ENCODE results near the gene RPP25L.
A peak's percentile ranks its signal among the peaks of the same experiment; 100 is the strongest.

The RPP25L gene

DNA sequence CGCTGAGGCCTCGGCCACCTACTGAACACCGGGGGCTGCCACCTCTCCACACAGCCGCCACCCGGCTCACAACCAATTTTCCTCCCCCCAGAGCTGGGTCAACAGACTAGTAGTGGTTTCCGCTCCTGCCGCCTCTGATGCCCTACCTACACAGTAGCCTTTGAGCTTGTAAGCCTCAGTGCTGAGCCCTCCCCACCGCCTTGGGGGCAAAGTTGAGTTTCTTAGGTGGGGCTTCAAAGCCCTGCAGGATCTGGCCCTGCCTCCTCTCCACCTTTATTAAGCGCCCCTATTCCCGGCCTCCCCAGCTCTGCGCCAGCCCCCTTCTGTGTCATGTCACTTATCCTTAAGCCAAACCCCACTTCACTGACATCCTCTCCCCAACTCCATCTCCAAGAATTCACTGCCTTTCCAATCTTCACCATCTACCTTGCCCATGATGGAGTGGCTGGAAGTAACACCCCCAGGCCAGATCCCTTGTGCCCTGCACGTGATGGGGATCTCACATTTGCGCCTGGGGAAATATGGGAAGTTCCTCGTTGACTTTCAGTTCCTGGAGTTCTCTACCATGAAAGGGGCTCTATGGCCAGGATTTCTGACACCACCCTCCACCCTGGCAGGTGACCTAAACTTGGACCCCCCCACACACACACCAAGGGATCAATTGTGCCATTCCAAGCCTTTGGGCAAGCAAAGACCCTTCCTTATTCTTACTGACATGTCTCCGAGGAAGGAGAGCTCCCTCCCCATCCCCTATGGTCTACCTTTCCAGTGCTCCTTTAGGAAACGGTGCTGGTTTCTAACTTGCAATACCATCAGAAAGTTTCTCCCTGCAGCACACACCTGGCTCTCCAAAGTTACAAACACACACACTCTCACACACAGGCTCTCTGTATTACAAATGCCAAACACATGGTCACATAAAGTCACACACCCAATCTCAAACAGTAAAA is 19.7 kb downstream of the RPP25L start:
- no peak overlapping the region for H3K27ac ChIP-seq (ENCODE audit: low read depth, low read length)
- no peak overlapping the region for H3K4me3 ChIP-seq (ENCODE audit: low read depth, low read length)
- no peaks in the 10 kb centered on the region for H3K36me3 ChIP-seq (ENCODE audit: control insufficient read depth, insufficient read depth, low read length)
- H3K9ac ChIP-seq (ENCODE audit: low read depth, low read length), result no peak overlapping the region
- H3K27me3 ChIP-seq (ENCODE audit: control insufficient read depth, insufficient read depth, low read length), result peaks cover 81% of the 10 kb centered on the region
- peaks cover 7% of the 10 kb centered on the region for H3K4me1 ChIP-seq (ENCODE audit: control insufficient read depth, insufficient read depth, low read length)
- no peaks in the 10 kb centered on the region for H3K9me3 ChIP-seq (ENCODE audit: control insufficient read depth, insufficient read depth, low read length)

DNA sequence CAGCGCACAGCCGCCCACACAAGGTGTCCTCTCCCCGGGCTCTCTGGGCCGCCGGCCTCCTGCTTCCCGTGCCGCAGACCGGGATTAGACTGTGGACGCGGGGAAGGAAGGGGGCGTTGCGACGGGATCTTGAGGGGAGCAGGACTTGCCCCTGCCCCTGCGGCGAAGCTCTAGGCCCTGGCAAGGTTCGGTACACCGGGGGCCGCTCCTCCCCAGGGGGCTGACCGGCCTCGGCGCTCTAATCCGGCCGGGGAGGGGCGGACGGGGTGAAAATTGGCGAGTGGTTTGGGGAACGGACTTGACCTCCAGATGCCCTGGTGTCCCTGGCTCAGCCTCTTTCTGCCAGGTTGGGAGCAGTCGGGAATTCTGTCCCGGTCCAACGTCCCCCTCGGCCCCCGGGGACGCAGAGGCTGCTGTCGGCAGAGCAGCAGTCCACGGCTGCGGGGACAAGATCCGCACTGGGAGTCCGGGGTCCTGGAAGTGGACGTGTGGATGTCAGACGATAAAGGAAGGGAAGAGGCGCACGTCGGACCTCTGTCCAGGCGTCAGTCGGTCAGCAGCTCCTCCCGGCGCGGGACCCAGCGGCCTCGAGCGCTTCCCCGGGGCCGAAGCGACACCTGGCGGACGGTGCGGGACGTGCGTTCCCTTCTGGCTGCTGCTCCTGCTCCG is 20.5 kb downstream of the RPP25L start:
- H3K4me3 ChIP-seq (ENCODE audit: low read depth, low read length), result peak overlapping the region; percentile 63
- no peaks in the 10 kb centered on the region for H3K9me3 ChIP-seq (ENCODE audit: control insufficient read depth, insufficient read depth, low read length)
- no peak overlapping the region for H3K9ac ChIP-seq (ENCODE audit: low read depth, low read length)
- no peak overlapping the region for H3K27ac ChIP-seq (ENCODE audit: low read depth, low read length)
- no peaks in the 10 kb centered on the region for H3K36me3 ChIP-seq (ENCODE audit: control insufficient read depth, insufficient read depth, low read length)
- H3K27me3 ChIP-seq (ENCODE audit: control insufficient read depth, insufficient read depth, low read length), result peaks cover 89% of the 10 kb centered on the region
- H3K4me1 ChIP-seq (ENCODE audit: control insufficient read depth, insufficient read depth, low read length), result peaks cover 12% of the 10 kb centered on the region

DNA sequence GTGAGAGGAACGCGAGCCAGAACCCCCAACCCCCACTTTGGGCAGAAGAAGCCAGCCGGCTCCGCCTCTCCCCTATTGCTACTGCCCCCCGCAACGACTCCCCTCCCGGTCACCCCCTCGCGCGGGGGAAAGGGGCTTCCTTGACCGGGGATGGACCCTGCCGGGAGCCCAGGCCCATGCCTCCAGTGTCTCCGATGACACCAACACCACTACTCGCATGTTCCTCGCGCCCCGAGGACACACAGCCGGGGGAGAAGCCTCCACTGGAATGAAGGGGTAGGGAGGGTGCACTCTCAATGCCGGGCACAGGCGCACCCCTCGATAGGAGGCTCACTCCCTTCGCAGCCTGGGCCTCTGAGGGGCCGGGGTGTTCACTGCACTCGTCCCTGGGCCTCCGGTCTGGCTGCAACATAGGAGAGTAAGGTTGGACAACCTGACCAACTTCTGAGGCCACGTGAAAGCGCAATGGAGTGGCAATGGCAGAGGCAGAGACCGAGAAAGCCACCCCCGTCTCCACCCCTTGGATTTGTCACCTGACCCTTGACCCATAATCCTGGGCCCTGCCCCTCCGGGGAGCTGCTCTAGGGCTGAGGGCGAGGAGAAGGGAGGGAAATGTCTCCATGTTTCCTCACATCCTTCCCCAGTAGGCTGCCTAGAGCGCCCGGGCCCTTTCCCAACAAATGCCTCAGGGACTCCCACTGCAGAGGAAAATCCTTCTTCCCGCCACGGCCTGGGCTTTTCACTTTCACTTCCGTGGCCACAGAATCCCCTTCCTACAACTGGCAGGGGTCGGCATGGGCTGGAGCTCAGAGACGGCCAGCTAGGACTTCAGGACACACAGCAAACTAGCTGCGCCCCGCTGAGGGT is 21.3 kb downstream of the RPP25L start:
- Histone ChIP-seq H3K27me3 (ENCODE audit: control insufficient read depth, insufficient read depth, low read length) (peaks cover 97% of the 10 kb centered on the region), H3K9ac (ENCODE audit: low read depth, low read length) (no peak overlapping the region), H3K4me1 (ENCODE audit: control insufficient read depth, insufficient read depth, low read length) (peaks cover 20% of the 10 kb centered on the region), H3K4me3 (ENCODE audit: low read depth, low read length) (peak overlapping the region; percentile 63), H3K36me3 (ENCODE audit: control insufficient read depth, insufficient read depth, low read length) (no peaks in the 10 kb centered on the region), H3K9me3 (ENCODE audit: control insufficient read depth, insufficient read depth, low read length) (no peaks in the 10 kb centered on the region), H3K27ac (ENCODE audit: low read depth, low read length) (no peak overlapping the region)

DNA sequence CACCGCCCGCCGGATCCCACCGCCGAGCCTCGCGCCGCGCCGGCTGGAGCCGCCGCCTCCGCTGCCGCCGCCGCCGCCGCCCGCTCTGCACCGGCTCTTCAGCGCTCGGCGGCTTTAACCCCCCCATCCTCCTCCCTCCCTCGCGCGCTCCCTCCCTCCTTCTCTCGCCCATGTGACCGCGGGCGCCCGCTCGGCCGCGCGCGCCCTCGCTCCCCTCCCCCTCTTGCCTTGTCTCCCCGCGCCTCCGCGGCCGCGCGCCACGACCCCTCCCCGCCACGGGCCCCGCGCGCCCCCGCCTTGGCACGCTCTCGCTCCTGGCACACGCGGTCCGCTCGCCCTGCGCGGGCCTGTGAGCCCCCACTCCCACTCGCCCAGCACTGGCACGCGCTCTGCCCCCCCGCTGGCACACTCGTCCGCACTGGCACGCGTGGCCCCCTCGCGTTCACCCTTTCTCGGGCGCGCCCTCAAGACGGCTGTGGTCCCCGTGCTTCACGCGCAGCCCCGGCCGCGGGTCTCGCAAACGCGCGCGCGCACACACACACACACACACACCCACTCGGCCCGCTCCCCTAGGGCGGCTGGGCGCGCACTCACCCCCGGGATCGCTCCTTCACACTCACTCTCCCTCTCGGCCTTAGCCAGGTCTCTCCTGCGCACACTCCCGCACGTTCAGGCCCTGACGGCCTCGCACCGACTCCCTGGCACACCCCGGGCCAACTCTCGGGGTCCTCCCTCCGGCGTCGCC is 22.1 kb downstream of the RPP25L start, which contains the start of gene CNTFR:
Gene CNTFR, minus strand, starts transcription at position 89 of the 745 bp plus-strand sequence. CDS start 20,743 bp downstream, outside the sequence.
- no peak within 1 kb of the TSS for H3K9ac ChIP-seq (ENCODE audit: low read depth, low read length)
- no peaks in the 10 kb centered on the region for H3K9me3 ChIP-seq (ENCODE audit: control insufficient read depth, insufficient read depth, low read length)
- peaks cover 26% of the 10 kb centered on the region for H3K4me1 ChIP-seq (ENCODE audit: control insufficient read depth, insufficient read depth, low read length)
- peaks cover 100% of the 10 kb centered on the region for H3K27me3 ChIP-seq (ENCODE audit: control insufficient read depth, insufficient read depth, low read length)
- H3K4me3 ChIP-seq (ENCODE audit: low read depth, low read length), result peak within 1 kb of the TSS; percentile 63
- H3K27ac ChIP-seq (ENCODE audit: low read depth, low read length), result no peak within 1 kb of the TSS
- no peaks in the 10 kb centered on the region for H3K36me3 ChIP-seq (ENCODE audit: control insufficient read depth, insufficient read depth, low read length)

DNA sequence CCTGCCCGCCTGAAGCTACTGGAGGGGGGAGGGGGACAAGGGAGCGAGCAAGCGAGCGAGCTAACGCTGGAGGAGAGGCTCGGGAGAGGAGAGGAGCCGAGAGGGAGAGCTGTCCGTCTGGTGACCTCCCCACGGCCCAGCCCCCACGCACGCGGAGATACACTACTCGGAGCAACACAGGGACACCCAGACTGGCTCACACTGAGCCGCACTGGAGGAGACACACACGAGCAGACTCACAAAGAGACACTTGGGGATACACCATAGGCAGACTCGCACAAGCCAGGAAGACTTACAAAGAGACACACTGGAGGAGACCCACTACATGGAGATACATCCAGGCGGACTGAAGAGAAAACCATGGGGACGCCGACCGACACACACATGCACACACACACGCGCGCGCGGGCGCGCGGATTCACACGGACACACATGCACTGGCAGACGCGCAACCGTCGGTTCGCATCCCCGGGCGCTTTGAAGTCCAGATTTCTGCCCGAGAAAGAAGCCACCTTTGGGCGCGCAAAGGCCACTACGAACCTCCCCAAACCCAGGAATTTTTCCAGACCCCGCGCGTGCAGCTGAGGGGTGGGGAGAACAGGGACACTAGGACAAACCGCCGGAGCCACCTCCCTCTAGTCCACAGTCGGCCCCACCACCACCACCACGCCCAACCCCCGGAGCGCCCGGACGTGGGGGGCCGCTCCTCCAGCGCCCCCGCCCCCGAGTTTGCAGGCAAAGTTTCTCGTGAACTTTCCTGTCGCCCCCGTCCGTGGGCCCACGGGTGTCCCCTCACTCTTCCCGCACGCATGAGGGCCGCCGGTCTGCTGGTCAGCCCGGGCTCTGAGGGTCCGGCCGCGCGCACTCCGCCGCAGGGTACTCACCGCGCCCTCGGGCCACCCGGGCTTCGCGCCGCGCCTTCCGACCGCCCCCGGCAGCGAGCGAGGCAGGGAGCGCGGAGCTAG is 22.9 kb downstream of the RPP25L start:
- Histone ChIP-seq H3K4me1 (ENCODE audit: control insufficient read depth, insufficient read depth, low read length) (peaks cover 26% of the 10 kb centered on the region), H3K9ac (ENCODE audit: low read depth, low read length) (no peak overlapping the region), H3K36me3 (ENCODE audit: control insufficient read depth, insufficient read depth, low read length) (no peaks in the 10 kb centered on the region), H3K27ac (ENCODE audit: low read depth, low read length) (no peak overlapping the region), H3K27me3 (ENCODE audit: control insufficient read depth, insufficient read depth, low read length) (peaks cover 100% of the 10 kb centered on the region), H3K4me3 (ENCODE audit: low read depth, low read length) (peak overlapping the region; percentile 63), H3K9me3 (ENCODE audit: control insufficient read depth, insufficient read depth, low read length) (no peaks in the 10 kb centered on the region)

DNA sequence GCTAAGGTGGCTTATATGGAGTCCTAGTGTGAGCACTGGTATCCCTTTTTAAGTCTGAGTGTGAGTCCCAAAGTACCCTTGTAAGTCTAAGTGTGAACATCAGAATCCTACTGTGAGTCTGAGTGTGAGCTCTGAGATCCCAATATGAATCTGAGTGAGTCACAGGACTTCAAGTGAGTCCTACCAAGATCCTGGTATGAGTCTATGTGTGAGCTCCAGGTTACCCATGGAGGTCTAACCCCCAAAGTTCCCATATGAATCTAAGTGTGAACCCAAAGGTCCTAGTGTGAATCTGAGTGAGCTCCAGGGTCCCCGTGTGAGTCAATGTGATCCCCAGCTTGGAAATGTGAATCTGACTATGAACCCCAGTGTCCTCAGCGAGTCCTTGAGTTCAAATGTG is 24.6 kb downstream of the RPP25L start:
- Histone ChIP-seq H3K4me1 (ENCODE audit: control insufficient read depth, insufficient read depth, low read length) (peaks cover 22% of the 10 kb centered on the region), H3K9me3 (ENCODE audit: control insufficient read depth, insufficient read depth, low read length) (no peaks in the 10 kb centered on the region), H3K4me3 (ENCODE audit: low read depth, low read length) (no peak overlapping the region), H3K9ac (ENCODE audit: low read depth, low read length) (no peak overlapping the region), H3K36me3 (ENCODE audit: control insufficient read depth, insufficient read depth, low read length) (no peaks in the 10 kb centered on the region), H3K27me3 (ENCODE audit: control insufficient read depth, insufficient read depth, low read length) (peaks cover 100% of the 10 kb centered on the region), H3K27ac (ENCODE audit: low read depth, low read length) (no peak overlapping the region)

DNA sequence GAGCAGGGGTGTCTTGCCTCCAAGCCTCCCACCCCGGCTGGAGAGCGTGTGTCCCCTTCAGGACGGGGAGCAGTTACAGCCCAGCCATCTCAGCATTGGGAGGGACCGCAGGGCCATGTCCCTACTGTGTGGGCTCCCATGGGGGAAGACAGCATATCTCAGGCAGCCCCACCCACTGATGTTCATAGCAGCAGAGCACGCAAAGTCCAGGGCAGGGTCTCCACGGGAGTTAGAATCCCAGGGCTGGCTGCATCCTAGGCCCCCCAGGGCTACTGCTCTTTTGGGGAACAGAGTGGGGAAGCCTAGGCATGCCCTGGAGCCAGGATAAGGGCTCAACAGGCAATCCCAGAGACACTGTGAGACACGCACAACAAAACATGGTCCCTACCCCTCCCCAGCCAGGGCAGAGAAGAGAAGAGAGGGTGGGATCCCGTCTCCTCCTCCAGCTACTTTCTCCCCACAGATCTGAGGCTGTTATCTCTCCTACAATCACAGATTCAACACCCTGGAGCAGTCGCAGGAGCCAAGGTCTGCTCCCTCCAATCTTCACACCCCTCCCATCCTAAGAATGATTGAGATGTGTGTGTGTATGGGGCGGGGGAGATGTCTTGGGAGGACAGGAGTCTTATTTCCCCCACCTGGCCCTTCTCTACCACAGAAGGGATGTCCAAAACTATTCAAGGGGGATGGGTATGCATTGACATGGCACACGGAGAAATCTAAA is 25.8 kb downstream of the RPP25L start:
- Histone ChIP-seq H3K9ac (ENCODE audit: low read depth, low read length) (no peak overlapping the region), H3K36me3 (ENCODE audit: control insufficient read depth, insufficient read depth, low read length) (no peaks in the 10 kb centered on the region), H3K27me3 (ENCODE audit: control insufficient read depth, insufficient read depth, low read length) (peaks cover 98% of the 10 kb centered on the region), H3K27ac (ENCODE audit: low read depth, low read length) (no peak overlapping the region), H3K9me3 (ENCODE audit: control insufficient read depth, insufficient read depth, low read length) (no peaks in the 10 kb centered on the region), H3K4me1 (ENCODE audit: control insufficient read depth, insufficient read depth, low read length) (peaks cover 19% of the 10 kb centered on the region), H3K4me3 (ENCODE audit: low read depth, low read length) (no peak overlapping the region)

DNA sequence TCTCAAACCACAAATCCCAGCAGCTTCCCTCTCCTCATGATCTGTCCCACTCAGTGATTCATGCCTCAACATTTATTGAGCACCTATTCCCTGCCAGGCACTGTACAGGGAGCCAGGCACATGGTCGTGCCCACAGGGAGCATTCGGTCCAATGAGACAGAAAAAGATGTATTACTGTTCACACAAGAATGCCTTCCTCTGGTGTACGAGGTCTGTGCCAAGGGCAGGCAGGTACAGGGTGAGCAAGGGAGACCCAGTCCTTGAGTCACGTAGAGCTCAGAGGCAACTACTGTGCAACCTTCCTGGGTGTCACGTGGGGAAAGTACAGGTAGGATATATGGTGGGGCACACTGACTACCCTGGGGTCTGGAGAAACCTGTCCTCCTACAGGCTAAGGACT is 26.9 kb downstream of the RPP25L start:
- Histone ChIP-seq H3K27ac (ENCODE audit: low read depth, low read length) (no peak overlapping the region), H3K9me3 (ENCODE audit: control insufficient read depth, insufficient read depth, low read length) (no peaks in the 10 kb centered on the region), H3K27me3 (ENCODE audit: control insufficient read depth, insufficient read depth, low read length) (peaks cover 98% of the 10 kb centered on the region), H3K4me3 (ENCODE audit: low read depth, low read length) (no peak overlapping the region), H3K36me3 (ENCODE audit: control insufficient read depth, insufficient read depth, low read length) (no peaks in the 10 kb centered on the region), H3K9ac (ENCODE audit: low read depth, low read length) (no peak overlapping the region), H3K4me1 (ENCODE audit: control insufficient read depth, insufficient read depth, low read length) (peaks cover 24% of the 10 kb centered on the region)

DNA sequence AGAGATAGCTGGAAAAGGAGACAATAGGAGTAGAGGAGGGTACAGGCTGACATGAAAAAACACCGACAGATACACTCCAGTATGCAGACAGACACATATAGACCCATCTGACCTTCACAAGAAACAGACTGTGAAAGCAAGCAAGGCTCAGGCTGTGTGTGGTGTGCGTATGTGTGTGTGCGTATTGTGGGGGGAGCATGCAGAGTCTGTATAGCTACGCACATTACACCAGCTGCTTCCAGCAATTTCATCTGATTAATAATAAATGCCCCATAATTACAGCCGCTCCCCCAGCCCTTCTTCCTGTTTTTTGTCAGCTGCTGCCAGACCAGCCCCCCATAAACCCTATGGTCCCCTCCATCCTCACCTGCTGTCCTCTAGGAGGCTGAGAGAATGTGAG is 29.1 kb downstream of the RPP25L start:
- no peak overlapping the region for H3K9ac ChIP-seq (ENCODE audit: low read depth, low read length)
- H3K4me1 ChIP-seq (ENCODE audit: control insufficient read depth, insufficient read depth, low read length), result peaks cover 37% of the 10 kb centered on the region
- no peak overlapping the region for H3K27ac ChIP-seq (ENCODE audit: low read depth, low read length)
- no peak overlapping the region for H3K4me3 ChIP-seq (ENCODE audit: low read depth, low read length)
- no peaks in the 10 kb centered on the region for H3K9me3 ChIP-seq (ENCODE audit: control insufficient read depth, insufficient read depth, low read length)
- H3K36me3 ChIP-seq (ENCODE audit: control insufficient read depth, insufficient read depth, low read length), result no peaks in the 10 kb centered on the region
- peaks cover 98% of the 10 kb centered on the region for H3K27me3 ChIP-seq (ENCODE audit: control insufficient read depth, insufficient read depth, low read length)
